Progenitor cell of endocrine pancreas (in vitro differentiated cells): Measurements from ENCODE around the gene CST7. TPM values are rescaled to one million over a fixed set of nuclear protein-coding genes. Genes with fewer than 3 reads are reported as not detected.

Source experiments
- DNase-seq: peaks from one replicate; pipeline ENCODE4 v3.0.0; 2021; ENCODE audit warnings: low spot score; ENCODE audit not compliant: unreplicated experiment
- H3K27ac Mint-ChIP-seq: 2 replicates; pipeline ENCODE4 v1.8.0; 2021; ENCODE audit warnings: mild to moderate bottlenecking, moderate library complexity, mixed read lengths
- H3K27me3 Mint-ChIP-seq: 2 replicates; pipeline ENCODE4 v1.8.0; 2021; ENCODE audit warnings: mixed read lengths
- H3K36me3 Mint-ChIP-seq: 2 replicates; pipeline ENCODE4 v1.8.0; 2022; ENCODE audit warnings: mixed read lengths; ENCODE audit not compliant: insufficient read depth
- H3K4me1 Mint-ChIP-seq: 2 replicates; pipeline ENCODE4 v1.8.0; 2021; ENCODE audit warnings: low read depth, mixed read lengths
- H3K4me3 Mint-ChIP-seq: 2 replicates; pipeline ENCODE4 v1.8.0; 2021; ENCODE audit warnings: low read depth, mild to moderate bottlenecking, moderate library complexity, mixed read lengths
- H3K9me3 Mint-ChIP-seq: 2 replicates; pipeline ENCODE4 v1.8.0; 2021; ENCODE audit warnings: low read depth, mixed read lengths
- total RNA-seq: library from RNA; stranded (reverse); gene quantifications from 2 replicates; pipeline ENCODE4 v1.2.1, GENCODE V29; 2021
- TF ChIP-seq, protein P1 (sequence below): fragments of 200-600 bp; sonication (generic); IDR thresholded peaks from one replicate; pipeline ENCODE4 v1.5.0; 2021; ENCODE audit warnings: antibody characterized with exemption, mild to moderate bottlenecking; ENCODE audit not compliant: unreplicated experiment

Gene CST7
- total RNA-seq, 1 donor from 2014 or later, result not detected

- peaks cover 8% of the 10 kb centered on the region for H3K9me3 Mint-ChIP-seq
- no peak overlapping the region for H3K4me3 Mint-ChIP-seq
- H3K27me3 Mint-ChIP-seq, result no peaks in the 10 kb centered on the region
- TF ChIP-seq, protein P1, sequence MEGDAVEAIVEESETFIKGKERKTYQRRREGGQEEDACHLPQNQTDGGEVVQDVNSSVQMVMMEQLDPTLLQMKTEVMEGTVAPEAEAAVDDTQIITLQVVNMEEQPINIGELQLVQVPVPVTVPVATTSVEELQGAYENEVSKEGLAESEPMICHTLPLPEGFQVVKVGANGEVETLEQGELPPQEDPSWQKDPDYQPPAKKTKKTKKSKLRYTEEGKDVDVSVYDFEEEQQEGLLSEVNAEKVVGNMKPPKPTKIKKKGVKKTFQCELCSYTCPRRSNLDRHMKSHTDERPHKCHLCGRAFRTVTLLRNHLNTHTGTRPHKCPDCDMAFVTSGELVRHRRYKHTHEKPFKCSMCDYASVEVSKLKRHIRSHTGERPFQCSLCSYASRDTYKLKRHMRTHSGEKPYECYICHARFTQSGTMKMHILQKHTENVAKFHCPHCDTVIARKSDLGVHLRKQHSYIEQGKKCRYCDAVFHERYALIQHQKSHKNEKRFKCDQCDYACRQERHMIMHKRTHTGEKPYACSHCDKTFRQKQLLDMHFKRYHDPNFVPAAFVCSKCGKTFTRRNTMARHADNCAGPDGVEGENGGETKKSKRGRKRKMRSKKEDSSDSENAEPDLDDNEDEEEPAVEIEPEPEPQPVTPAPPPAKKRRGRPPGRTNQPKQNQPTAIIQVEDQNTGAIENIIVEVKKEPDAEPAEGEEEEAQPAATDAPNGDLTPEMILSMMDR, result no peak
- H3K36me3 Mint-ChIP-seq, result peaks cover 1% of the 10 kb centered on the region
- no peaks in the 10 kb centered on the region for H3K4me1 Mint-ChIP-seq
- DNase-seq, result no peak
- no peak overlapping the region for H3K27ac Mint-ChIP-seq
Observed at GRCh38 chr20:24936526-24937407, 12.3 kb upstream of the CST7 start.

- Mint-ChIP-seq H3K27me3 (no peaks in the 10 kb centered on the region), H3K27ac (no peak overlapping the region), H3K4me1 (no peaks in the 10 kb centered on the region), H3K9me3 (peaks cover 10% of the 10 kb centered on the region), H3K4me3 (no peak overlapping the region), H3K36me3 (no peaks in the 10 kb centered on the region)
- TF ChIP-seq, protein P1, result no peak
- no peak for DNase-seq
Observed at GRCh38 chr20:24937579-24937978, 11.5 kb upstream of the CST7 start.

DNA sequence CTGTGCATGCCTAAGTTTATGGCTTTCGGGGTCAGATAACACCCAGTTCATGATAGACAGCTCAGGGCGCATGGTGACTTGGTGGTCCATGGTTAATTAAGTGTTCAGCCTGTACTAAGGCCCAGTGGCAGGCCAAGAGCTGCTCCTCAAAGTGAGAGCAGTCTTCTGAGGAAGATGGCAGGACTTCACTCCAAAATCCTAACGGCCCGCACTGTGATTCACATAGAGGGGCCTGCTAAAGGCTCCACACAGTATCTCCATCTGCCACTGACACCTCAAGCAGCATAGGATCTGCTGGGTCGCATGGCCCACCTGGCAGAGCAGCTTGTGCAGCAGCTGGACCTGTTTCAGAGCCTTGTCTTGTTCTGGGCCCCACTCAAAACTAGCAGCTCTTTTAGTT is 10.6 kb upstream of the CST7 start:
- TF ChIP-seq, protein P1, result no peak
- H3K27ac Mint-ChIP-seq, result no peak overlapping the region

DNA sequence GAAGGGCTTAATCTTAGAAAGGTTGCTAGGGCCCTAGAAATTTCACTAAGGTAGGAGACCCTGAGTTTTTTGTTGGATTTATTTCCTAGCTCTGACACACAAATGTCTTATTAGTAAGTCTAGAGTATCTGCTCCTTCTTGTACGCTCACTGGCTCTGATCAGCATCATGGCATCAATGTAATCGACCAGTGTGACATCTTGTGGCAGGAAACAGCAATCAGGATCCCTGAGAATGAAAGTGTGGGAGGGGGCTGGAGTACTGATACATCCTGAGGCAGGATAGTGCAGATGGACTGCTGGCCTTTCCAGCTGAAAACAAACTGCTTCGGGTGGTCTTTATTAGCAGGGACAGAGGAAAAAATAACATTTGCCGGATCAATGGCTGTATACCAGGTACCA is 10.0 kb upstream of the CST7 start:
- H3K27ac Mint-ChIP-seq, result no peak overlapping the region
- DNase-seq, result no peak
- H3K27me3 Mint-ChIP-seq, result no peaks in the 10 kb centered on the region
- TF ChIP-seq, protein P1, result no peak
- H3K4me1 Mint-ChIP-seq, result no peaks in the 10 kb centered on the region
- H3K9me3 Mint-ChIP-seq, result peaks cover 10% of the 10 kb centered on the region
- no peaks in the 10 kb centered on the region for H3K36me3 Mint-ChIP-seq
- no peak overlapping the region for H3K4me3 Mint-ChIP-seq

More for the DNA sequence above, 10.6 kb upstream of the CST7 start:
- no peaks in the 10 kb centered on the region for H3K27me3 Mint-ChIP-seq
- no peaks in the 10 kb centered on the region for H3K4me1 Mint-ChIP-seq
- peaks cover 10% of the 10 kb centered on the region for H3K9me3 Mint-ChIP-seq
- no peaks in the 10 kb centered on the region for H3K36me3 Mint-ChIP-seq
- DNase-seq, result no peak
- H3K4me3 Mint-ChIP-seq, result no peak overlapping the region

- DNase-seq, result no peak
- Mint-ChIP-seq H3K27me3 (peaks cover under 1% of the 10 kb centered on the region), H3K4me1 (no peaks in the 10 kb centered on the region), H3K9me3 (peaks cover 27% of the 10 kb centered on the region), H3K36me3 (no peaks in the 10 kb centered on the region), H3K4me3 (no peak overlapping the region), H3K27ac (no peak overlapping the region)
- TF ChIP-seq, protein P1, result no peak
Observed at GRCh38 chr20:24942679-24943078, 6.4 kb upstream of the CST7 start.
